ENCODE results near the gene LTA4H.
"Not testable (repeated sequence)": the region's sequence is repeated elsewhere in the genome, so short reads cannot be mapped to it uniquely, and the experiment has no call there.

The LTA4H gene

GRCh38 chr12:95988506-95989275, 46.7 kb downstream of the LTA4H start:
- DNase-seq = no peak

GRCh38 chr12:95986635-95987570, 48.5 kb downstream of the LTA4H start:
- DNase-seq = no peak

- no peak for DNase-seq
Observed at GRCh38 chr12:95984682-95985081, 50.7 kb downstream of the LTA4H start.

GRCh38 chr12:95982602-95983001, 52.8 kb downstream of the LTA4H start:
- DNase-seq = no peak

GRCh38 chr12:95980437-95980836, 55.0 kb downstream of the LTA4H start:
- no peak for DNase-seq

- DNase-seq = no peak
Observed at GRCh38 chr12:95978774-95979173, 56.6 kb downstream of the LTA4H start.

GRCh38 chr12:95978351-95978750, 57.0 kb downstream of the LTA4H start:
- no peak for DNase-seq

GRCh38 chr12:95977764-95978305, 57.6 kb downstream of the LTA4H start:
- no peak for DNase-seq

- no peak for DNase-seq
Observed at GRCh38 chr12:95976416-95976832, 59.0 kb downstream of the LTA4H start.

- DNase-seq = no peak
Observed at GRCh38 chr12:95975491-95975890, 59.9 kb downstream of the LTA4H start.

GRCh38 chr12:95974358-95974757, 61.0 kb downstream of the LTA4H start:
- no peak for DNase-seq

GRCh38 chr12:95972832-95973456, 62.4 kb downstream of the LTA4H start:
- DNase-seq = no peak

GRCh38 chr12:95970905-95971304, 64.5 kb downstream of the LTA4H start:
- no peak for DNase-seq

GRCh38 chr12:95969116-95969515, 66.3 kb downstream of the LTA4H start:
- not testable (repeated sequence) for DNase-seq

- DNase-seq = no peak
Observed at GRCh38 chr12:95967301-95967700, 68.1 kb downstream of the LTA4H start.

- DNase-seq = no peak
Observed at GRCh38 chr12:95966287-95966870, 69.0 kb downstream of the LTA4H start.

- DNase-seq = no peak
Observed at GRCh38 chr12:95963096-95963495, 72.3 kb downstream of the LTA4H start.

GRCh38 chr12:95962222-95962621, 73.2 kb downstream of the LTA4H start:
- no peak for DNase-seq

- DNase-seq = no peak
Observed at GRCh38 chr12:95960241-95960640, 75.1 kb downstream of the LTA4H start.

GRCh38 chr12:95959107-95959506, 76.3 kb downstream of the LTA4H start:
- DNase-seq = no peak

- no peak for DNase-seq
Observed at GRCh38 chr12:95956557-95957145, 78.7 kb downstream of the LTA4H start.

- no peak for DNase-seq
Observed at GRCh38 chr12:95955549-95956159, 79.7 kb downstream of the LTA4H start.

All from stimulated activated CD4-positive, alpha-beta T cell treated with anti-CD3 and anti-CD28 coated beads, Interleukin-15, amount 100 ng/mL, for 24 hours (primary cell).